AG04450 (cell line): Measurements from ENCODE around the gene TSHZ2. TPM values are rescaled to one million over a fixed set of nuclear protein-coding genes. Genes with fewer than 3 reads are reported as not detected.

Experiments used
- CTCF ChIA-PET: fragments of 300-600, 350-600 bp; formaldehyde crosslinking; extraction: SDS; loops from one replicate; lab custom pipeline; 2022; ENCODE audit warnings: antibody characterized with exemption, inconsistent platforms; lab: Charles Lee
- POLR2A ChIA-PET: fragments of 350-600 bp; formaldehyde crosslinking; extraction: SDS; loops from one replicate; lab custom pipeline; 2021; ENCODE audit warnings: antibody characterized with exemption, inconsistent platforms; lab: Yijun Ruan, JAX
- DNase-seq: peaks from one replicate; pipeline ENCODE4 v3.0.0-alpha.2; 2011; ENCODE audit warnings: low read depth, low spot score
- H3K27ac ChIP-seq: one replicate; pipeline ENCODE4 v1.5.1; 2012; ENCODE audit warnings: low read depth, low read length, control low read depth
- H3K27me3 ChIP-seq: one replicate; pipeline ENCODE4 v1.6.0; 2012; ENCODE audit warnings: low read length; ENCODE audit not compliant: control insufficient read depth, insufficient read depth
- H3K4me3 ChIP-seq: 2 replicates; pipeline ENCODE4 v1.5.1; 2011; ENCODE audit warnings: mild to moderate bottlenecking, low read depth, low read length, control low read depth
- H3K9me3 ChIP-seq: 2 replicates; pipeline ENCODE4 v1.5.1; 2012; ENCODE audit warnings: low read length; ENCODE audit not compliant: control insufficient read depth, insufficient read depth
- polyA plus RNA-seq: library from polyadenylated mRNA; depleted of rRNA; stranded (reverse); fragments of >200 nt; gene quantifications from 2 replicates; pipeline ENCODE4 v1.2.3, GENCODE V29; 2011
- TF ChIP-seq, protein P1 (sequence below): IDR thresholded peaks from 2 replicates; pipeline ENCODE4 v1.5.1; 2011; ENCODE audit warnings: low read depth, low read length, control low read depth, inconsistent platforms

Gene TSHZ2
- polyA plus RNA-seq, 1 experiment = not detected

DNA sequence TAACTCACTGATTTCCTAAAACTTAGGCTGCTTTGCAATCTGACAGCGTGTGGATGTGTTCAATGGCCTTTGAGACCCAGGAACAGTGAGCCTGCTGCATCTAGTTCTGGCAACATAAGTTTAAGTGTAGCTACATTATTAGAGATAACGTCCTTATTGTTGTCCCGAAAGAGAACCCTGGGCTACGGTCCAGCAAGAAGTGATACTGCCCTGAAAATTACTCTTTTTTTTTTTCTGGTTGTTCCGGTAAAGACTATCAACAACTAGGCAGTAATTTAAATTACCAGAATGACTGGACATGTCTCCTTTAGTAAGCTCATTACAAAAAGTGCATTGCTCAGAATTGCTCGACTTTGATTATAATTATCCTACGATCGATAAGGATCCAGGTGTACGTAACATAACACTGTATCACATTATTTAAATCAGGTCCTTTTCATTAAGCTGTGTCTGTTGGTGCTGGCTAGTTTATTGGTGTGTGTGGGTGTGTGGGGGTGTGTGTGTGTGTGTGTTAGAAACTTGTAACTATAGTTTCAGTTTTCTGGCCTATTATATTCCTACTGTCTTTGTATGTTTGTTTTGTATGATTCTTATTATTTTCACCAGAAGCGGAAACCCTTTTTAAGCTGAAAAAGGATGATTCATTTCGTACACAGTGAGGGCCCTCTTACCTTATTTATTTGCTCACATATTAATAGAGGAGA is 3.0 kb downstream of the TSHZ2 start:
- ChIA-PET CTCF (no interaction called here), POLR2A (no interaction called here)
- no peak for DNase-seq
- H3K4me3 ChIP-seq = no peak overlapping the region
- TF ChIP-seq, protein P1, sequence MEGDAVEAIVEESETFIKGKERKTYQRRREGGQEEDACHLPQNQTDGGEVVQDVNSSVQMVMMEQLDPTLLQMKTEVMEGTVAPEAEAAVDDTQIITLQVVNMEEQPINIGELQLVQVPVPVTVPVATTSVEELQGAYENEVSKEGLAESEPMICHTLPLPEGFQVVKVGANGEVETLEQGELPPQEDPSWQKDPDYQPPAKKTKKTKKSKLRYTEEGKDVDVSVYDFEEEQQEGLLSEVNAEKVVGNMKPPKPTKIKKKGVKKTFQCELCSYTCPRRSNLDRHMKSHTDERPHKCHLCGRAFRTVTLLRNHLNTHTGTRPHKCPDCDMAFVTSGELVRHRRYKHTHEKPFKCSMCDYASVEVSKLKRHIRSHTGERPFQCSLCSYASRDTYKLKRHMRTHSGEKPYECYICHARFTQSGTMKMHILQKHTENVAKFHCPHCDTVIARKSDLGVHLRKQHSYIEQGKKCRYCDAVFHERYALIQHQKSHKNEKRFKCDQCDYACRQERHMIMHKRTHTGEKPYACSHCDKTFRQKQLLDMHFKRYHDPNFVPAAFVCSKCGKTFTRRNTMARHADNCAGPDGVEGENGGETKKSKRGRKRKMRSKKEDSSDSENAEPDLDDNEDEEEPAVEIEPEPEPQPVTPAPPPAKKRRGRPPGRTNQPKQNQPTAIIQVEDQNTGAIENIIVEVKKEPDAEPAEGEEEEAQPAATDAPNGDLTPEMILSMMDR = no peak
- H3K27ac ChIP-seq = no peak overlapping the region
- no peaks in the 10 kb centered on the region for H3K9me3 ChIP-seq
- peaks cover 10% of the 10 kb centered on the region for H3K27me3 ChIP-seq

DNA sequence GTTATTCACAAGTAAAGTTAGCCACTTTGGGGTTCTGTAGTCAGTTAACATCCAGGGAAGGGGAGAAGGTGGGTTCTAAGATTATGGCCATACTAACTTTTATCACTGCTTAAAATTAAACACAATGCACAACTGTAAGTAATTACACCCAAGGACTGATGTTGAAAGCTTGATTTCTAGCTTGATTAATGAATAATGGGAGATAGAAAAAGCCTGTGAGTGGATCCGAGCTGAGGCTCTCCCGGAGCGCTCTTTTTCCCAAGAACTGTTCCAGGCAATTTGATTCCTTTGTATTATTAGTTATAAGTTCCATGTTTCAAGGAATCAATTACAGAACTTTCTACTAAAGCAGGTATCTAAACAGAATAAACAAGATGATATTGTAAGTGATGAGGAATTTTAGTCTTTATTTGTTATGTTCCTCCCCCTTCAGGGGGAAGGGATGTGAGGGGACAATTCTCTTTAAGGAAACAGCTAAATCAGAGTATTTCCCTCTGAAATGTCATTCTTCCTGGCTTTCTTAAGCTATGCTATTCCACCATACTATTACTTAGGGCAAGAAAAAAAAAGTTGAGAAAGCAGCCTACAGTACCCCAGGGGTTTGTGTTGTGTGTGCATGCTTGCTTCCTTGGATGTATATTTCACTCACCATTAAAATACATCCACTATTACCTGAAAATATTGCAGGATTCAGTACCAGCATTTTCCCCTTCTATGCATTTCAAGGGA is 3.8 kb downstream of the TSHZ2 start:
- POLR2A ChIA-PET = no interaction called here

DNA sequence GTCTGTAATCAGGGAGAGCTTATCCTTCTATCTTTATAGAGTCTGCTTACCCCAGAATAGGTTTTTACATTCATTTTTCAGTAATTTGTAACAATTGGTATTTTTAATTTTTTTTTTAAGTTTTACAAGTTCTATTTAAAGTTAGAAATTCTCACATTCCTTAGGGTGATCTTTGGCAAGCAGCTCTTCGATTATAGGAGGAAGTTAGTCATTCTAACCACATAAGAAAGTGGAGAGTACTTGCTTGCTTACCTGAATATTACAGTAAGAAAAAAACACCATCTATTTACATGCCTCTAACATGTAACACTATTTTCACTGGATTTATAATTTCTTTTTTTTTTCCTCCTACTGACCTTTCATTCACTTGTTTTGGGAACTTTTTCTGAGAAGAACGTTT is 6.7 kb downstream of the TSHZ2 start:
- no peak overlapping the region for H3K4me3 ChIP-seq
- H3K9me3 ChIP-seq = no peaks in the 10 kb centered on the region; the same call in 1 of the 2 replicates
- no peak for DNase-seq
- no peaks in the 10 kb centered on the region for H3K27me3 ChIP-seq
- TF ChIP-seq, protein P1 = no peak
- ChIA-PET CTCF (no interaction called here), POLR2A (no interaction called here)
- no peak overlapping the region for H3K27ac ChIP-seq

More for the DNA sequence above, 3.8 kb downstream of the TSHZ2 start:
- CTCF ChIA-PET = no interaction called here
- H3K9me3 ChIP-seq = no peaks in the 10 kb centered on the region
- peaks cover 10% of the 10 kb centered on the region for H3K27me3 ChIP-seq
- no peak for DNase-seq
- H3K4me3 ChIP-seq = no peak overlapping the region
- no peak overlapping the region for H3K27ac ChIP-seq
- TF ChIP-seq, protein P1 = no peak

DNA sequence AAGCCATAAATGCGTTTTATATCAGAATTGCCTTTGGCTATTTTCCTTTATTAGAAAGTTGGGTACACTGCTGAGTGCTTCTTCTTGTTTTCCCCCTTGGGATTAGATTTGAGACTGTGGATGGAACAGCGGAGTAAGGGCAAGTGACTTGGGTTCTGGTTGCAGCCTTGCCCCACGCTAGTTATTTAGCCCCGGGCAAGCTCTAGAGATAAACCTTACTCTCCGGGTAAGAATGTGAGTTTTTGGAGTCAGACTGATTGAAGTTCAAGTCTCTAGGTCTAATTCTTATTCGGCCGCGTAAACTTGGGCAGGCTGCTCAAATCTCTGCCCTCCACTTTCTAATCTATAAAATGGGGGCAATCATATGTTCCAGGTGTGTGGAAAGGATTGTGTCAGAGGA is 8.9 kb downstream of the TSHZ2 start:
- H3K4me3 ChIP-seq = no peak overlapping the region
- no peaks in the 10 kb centered on the region for H3K27me3 ChIP-seq
- H3K9me3 ChIP-seq = peaks cover 3% of the 10 kb centered on the region
- ChIA-PET CTCF (no interaction called here), POLR2A (no interaction called here)
- no peak for DNase-seq
- TF ChIP-seq, protein P1 = no peak
- no peak overlapping the region for H3K27ac ChIP-seq

DNA sequence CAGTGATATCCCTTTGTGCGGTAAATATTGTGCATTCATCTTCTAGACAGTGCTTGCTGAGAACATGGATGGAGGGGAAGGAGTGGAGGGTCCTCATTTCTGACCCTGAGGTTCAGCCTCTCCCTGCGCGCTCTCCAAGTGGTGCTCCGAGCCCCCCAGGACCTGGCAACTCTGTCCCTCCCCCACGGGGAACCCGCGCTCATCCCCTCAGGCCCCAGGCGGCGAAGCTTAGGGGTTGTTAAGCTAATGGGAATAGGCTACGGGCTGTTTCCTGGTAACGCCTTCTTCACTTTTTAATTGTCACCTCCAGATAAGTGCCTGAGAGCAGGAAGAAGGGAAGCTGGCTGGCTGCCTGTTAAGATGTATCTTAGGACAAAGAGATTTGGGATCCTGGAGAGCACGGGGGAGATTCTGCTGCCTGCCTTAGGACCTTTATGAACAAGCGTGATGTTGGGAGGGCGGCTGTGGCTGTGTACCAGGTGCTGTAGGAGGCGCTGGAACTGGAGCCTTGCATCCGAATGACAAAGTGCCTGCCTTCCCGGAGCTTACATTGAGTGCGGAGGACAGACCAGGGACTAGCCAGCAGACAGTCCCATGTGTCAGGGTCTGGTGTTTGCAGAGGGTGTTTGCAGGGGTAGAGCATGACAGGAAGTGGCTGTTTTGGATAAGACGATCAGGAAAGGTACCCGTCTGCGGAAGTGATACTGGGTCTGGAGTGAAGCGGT is 11.7 kb downstream of the TSHZ2 start:
- H3K9me3 ChIP-seq = peaks cover 3% of the 10 kb centered on the region
- TF ChIP-seq, protein P1 = no peak
- H3K4me3 ChIP-seq = no peak overlapping the region
- no peak for DNase-seq
- no peaks in the 10 kb centered on the region for H3K27me3 ChIP-seq
- ChIA-PET CTCF (no interaction called here), POLR2A (no interaction called here)
- H3K27ac ChIP-seq = no peak overlapping the region
